DND-41 (cell line): ENCODE data around the gene GPR152.

Experiments
- ATAC-seq: fragments of 200-7000 bp; cut with Tn5 transposase; 3 replicates; pipeline ENCODE4 v1.9.1; 2021; ENCODE audit warnings: low read depth; ENCODE audit not compliant: insufficient read depth
- DNase-seq: peaks from one replicate; pipeline ENCODE4 v3.0.0-alpha.2; 2020
- H2AFZ ChIP-seq: 2 replicates; pipeline ENCODE4 v1.6.0; 2012; ENCODE audit warnings: low read depth, low read length
- H3K27ac ChIP-seq: 2 replicates; pipeline ENCODE4 v1.5.1; 2012; ENCODE audit warnings: low read length, inconsistent platforms
- H3K27me3 ChIP-seq: fragments of 200-600 bp; sonication (generic); 2 replicates; pipeline ENCODE4 v1.6.0; 2012; ENCODE audit warnings: low read length, mild to moderate bottlenecking, inconsistent platforms; ENCODE audit not compliant: insufficient read depth, poor library complexity
- H3K36me3 ChIP-seq: 2 replicates; pipeline ENCODE4 v1.5.1; 2012; ENCODE audit warnings: low read length, inconsistent platforms; ENCODE audit not compliant: insufficient read depth
- H3K4me1 ChIP-seq: 2 replicates; pipeline ENCODE4 v1.5.1; 2012; ENCODE audit warnings: mild to moderate bottlenecking, low read length; ENCODE audit not compliant: insufficient read depth
- H3K4me2 ChIP-seq: 2 replicates; pipeline ENCODE4 v1.6.0; 2012; ENCODE audit warnings: mild to moderate bottlenecking, moderate library complexity, low read length, inconsistent platforms; ENCODE audit not compliant: insufficient read depth
- H3K4me3 ChIP-seq, 2 experiments: fragments of 200-600 bp in 1 of 2; shearing (Covaris generic) in 1 of 2; 2 replicates each; pipeline ENCODE4 v1.5.1; 2012 to 2016; ENCODE audit warnings: inconsistent platforms in 2 of 2, low read length in 2 of 2, mild to moderate bottlenecking in 2 of 2, low read depth in 1 of 2, moderate library complexity in 1 of 2
- H3K79me2 ChIP-seq: 2 replicates; pipeline ENCODE4 v1.6.0; 2012; ENCODE audit warnings: low read length, inconsistent platforms; ENCODE audit not compliant: insufficient read depth
- H3K9ac ChIP-seq: 2 replicates; pipeline ENCODE4 v1.6.0; 2012; ENCODE audit warnings: low read depth, mild to moderate bottlenecking, inconsistent platforms, low read length, moderate library complexity
- H3K9me3 ChIP-seq: 2 replicates; pipeline ENCODE4 v1.5.1; 2012; ENCODE audit warnings: low read length, moderate library complexity, mild to moderate bottlenecking, inconsistent platforms; ENCODE audit not compliant: insufficient read depth, severe bottlenecking
- H4K20me1 ChIP-seq: 2 replicates; pipeline ENCODE4 v1.6.0; 2012; ENCODE audit warnings: low read length; ENCODE audit not compliant: insufficient read depth
- CTCF ChIP-seq: IDR thresholded peaks from 2 replicates; pipeline ENCODE4 v1.5.1; 2012; ENCODE audit warnings: borderline replicate concordance, low read length, moderate library complexity, mild to moderate bottlenecking; ENCODE audit not compliant: poor library complexity, severe bottlenecking; ENCODE audit errors: extremely low read depth
- EZH2 ChIP-seq: IDR thresholded peaks from 3 replicates; pipeline ENCODE4 v1.6.1; 2012; ENCODE audit warnings: borderline replicate concordance, low read depth, mild to moderate bottlenecking, moderate library complexity, low read length, inconsistent platforms; ENCODE audit not compliant: severe bottlenecking

Gene GPR152

GRCh38 chr11:67468456-67468758 lies 15.9 kb upstream of the GPR152 start:
- peak overlapping the region; percentile 87 for H3K27ac ChIP-seq
- H3K27me3 ChIP-seq = no peaks in the 10 kb centered on the region
- no peaks in the 10 kb centered on the region for H3K9me3 ChIP-seq
- peak overlapping the region; percentile 95 for H3K9ac ChIP-seq
- H4K20me1 ChIP-seq = no peaks in the 10 kb centered on the region
- DNase-seq (no peak), ATAC-seq (peak; percentile 10)
- peak overlapping the region; percentile 74 for H2AFZ ChIP-seq
- peak overlapping the region; percentile 98 for H3K4me2 ChIP-seq
- TF ChIP-seq CTCF (no peak), EZH2 (no peak)
- peaks cover 38% of the 10 kb centered on the region for H3K79me2 ChIP-seq
- H3K4me3 ChIP-seq = peak overlapping the region; percentile 60 to 90
- peaks cover 54% of the 10 kb centered on the region for H3K4me1 ChIP-seq
- H3K36me3 ChIP-seq = peaks cover 12% of the 10 kb centered on the region; the same call in 1 of the 2 replicates

GRCh38 chr11:67468056-67468455 lies 15.5 kb upstream of the GPR152 start:
- Histone ChIP-seq H3K4me2 (peak overlapping the region; percentile 98), H3K4me1 (peaks cover 54% of the 10 kb centered on the region), H4K20me1 (no peaks in the 10 kb centered on the region), H3K9ac (peak overlapping the region; percentile 95), H3K4me3 (peak overlapping the region; percentile 60 to 90), H2AFZ (peak overlapping the region; percentile 74; the same call in 1 of the 2 replicates), H3K9me3 (no peaks in the 10 kb centered on the region), H3K27me3 (no peaks in the 10 kb centered on the region), H3K79me2 (peaks cover 38% of the 10 kb centered on the region), H3K27ac (peak overlapping the region; percentile 87), H3K36me3 (peaks cover 12% of the 10 kb centered on the region; the same call in 1 of the 2 replicates)
- TF ChIP-seq EZH2 (no peak), CTCF (no peak)
- DNase-seq = peak; percentile 12
- no peak for ATAC-seq

- Histone ChIP-seq H3K27me3 (no peaks in the 10 kb centered on the region), H3K4me2 (peak overlapping the region; percentile 98), H3K9ac (peak overlapping the region; percentile 95), H3K27ac (peak overlapping the region; percentile 87), H2AFZ (no peak overlapping the region), H3K36me3 (peaks cover 12% of the 10 kb centered on the region; the same call in 1 of the 2 replicates), H3K4me3 (peak overlapping the region in 1 of 2 experiments; percentile 60; a peak in 2 of 4 replicates), H3K4me1 (peaks cover 54% of the 10 kb centered on the region), H3K9me3 (no peaks in the 10 kb centered on the region), H3K79me2 (peaks cover 38% of the 10 kb centered on the region), H4K20me1 (no peaks in the 10 kb centered on the region)
- TF ChIP-seq CTCF = no peak
- no peak for TF ChIP-seq EZH2
- DNase-seq (peak; percentile 4), ATAC-seq (no peak)
Measured at GRCh38 chr11:67466962-67467771, 14.6 kb upstream of the GPR152 start.
